ENCODE data around the gene NPAS3.

DNA sequence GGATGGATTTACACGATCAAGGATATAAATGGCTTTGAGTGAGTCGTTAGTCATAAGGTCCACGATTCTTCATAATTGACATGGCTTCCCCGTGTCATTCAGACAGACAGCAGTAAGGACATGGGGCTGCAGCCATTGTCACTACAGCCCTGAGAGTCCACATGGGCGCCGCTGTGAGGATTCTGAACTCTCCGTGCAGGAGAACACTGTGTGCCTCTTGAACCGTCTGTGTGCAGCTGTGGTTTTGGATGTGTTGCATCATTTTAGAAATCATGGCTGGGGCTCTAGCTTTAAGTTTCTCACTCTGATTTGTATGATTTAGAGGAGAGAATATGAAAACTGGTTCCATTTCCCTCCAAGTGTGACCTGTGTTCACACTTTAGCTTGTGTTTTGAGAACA is 47.2 kb downstream of the NPAS3 start:
- TF ChIP-seq, protein P1, sequence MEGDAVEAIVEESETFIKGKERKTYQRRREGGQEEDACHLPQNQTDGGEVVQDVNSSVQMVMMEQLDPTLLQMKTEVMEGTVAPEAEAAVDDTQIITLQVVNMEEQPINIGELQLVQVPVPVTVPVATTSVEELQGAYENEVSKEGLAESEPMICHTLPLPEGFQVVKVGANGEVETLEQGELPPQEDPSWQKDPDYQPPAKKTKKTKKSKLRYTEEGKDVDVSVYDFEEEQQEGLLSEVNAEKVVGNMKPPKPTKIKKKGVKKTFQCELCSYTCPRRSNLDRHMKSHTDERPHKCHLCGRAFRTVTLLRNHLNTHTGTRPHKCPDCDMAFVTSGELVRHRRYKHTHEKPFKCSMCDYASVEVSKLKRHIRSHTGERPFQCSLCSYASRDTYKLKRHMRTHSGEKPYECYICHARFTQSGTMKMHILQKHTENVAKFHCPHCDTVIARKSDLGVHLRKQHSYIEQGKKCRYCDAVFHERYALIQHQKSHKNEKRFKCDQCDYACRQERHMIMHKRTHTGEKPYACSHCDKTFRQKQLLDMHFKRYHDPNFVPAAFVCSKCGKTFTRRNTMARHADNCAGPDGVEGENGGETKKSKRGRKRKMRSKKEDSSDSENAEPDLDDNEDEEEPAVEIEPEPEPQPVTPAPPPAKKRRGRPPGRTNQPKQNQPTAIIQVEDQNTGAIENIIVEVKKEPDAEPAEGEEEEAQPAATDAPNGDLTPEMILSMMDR (IDR thresholded peaks at IDR 0.05): no peak
- no peak for TF ChIP-seq EP300 (IDR thresholded peaks at IDR 0.05)

Data from tibial nerve (tissue), 4 donors.